Right lobe of liver (tissue), 4 donors: ENCODE results near the gene TMC1.

Experiments
- POLR2A ChIP-seq: fragments of 450-650 bp; IDR thresholded peaks from one replicate; pipeline ENCODE4 v1.6.1; 2017; ENCODE audit warnings: antibody characterized with exemption, mild to moderate bottlenecking
- TF ChIP-seq, protein P1 (sequence below), 4 donors: fragments of 200-600 bp in 3 of 4; fragments of 450-650 bp in 1 of 4; IDR thresholded peaks; one replicate each; pipeline versions ENCODE4 v1.5.1 to v1.8.0; 2016 to 2022; ENCODE audit warnings: antibody characterized with exemption in 4 of 4, mild to moderate bottlenecking in 2 of 4
- donor health status: DM: no; HTN: no; CAD: no.
- donor health status: DM: no; HTN: no; CAD: no.
- donor health status: DM: no; HTN: yes; CAD: no.

- TF ChIP-seq, protein P1, sequence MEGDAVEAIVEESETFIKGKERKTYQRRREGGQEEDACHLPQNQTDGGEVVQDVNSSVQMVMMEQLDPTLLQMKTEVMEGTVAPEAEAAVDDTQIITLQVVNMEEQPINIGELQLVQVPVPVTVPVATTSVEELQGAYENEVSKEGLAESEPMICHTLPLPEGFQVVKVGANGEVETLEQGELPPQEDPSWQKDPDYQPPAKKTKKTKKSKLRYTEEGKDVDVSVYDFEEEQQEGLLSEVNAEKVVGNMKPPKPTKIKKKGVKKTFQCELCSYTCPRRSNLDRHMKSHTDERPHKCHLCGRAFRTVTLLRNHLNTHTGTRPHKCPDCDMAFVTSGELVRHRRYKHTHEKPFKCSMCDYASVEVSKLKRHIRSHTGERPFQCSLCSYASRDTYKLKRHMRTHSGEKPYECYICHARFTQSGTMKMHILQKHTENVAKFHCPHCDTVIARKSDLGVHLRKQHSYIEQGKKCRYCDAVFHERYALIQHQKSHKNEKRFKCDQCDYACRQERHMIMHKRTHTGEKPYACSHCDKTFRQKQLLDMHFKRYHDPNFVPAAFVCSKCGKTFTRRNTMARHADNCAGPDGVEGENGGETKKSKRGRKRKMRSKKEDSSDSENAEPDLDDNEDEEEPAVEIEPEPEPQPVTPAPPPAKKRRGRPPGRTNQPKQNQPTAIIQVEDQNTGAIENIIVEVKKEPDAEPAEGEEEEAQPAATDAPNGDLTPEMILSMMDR (IDR thresholded peaks at IDR 0.05): no peak
- TF ChIP-seq POLR2A: no peak
These were observed 21.5 kb downstream of the TMC1 start for GRCh38 chr9:72542917-72543316.
